SK-N-SH treated with all-trans-retinoic acid at 6 μM for 48 hours (cell line): ENCODE data around the gene SEPTIN1.
A peak's percentile ranks its signal among the peaks of the same experiment; 100 is the strongest.

Experiments
- ATAC-seq: fragments of 200-7000 bp; cut with Tn5 transposase; 3 replicates; pipeline ENCODE4 v1.9.1; 2020; ENCODE audit warnings: mild to moderate bottlenecking, moderate library complexity
- ARNTL ChIP-seq: fragments of 450-650 bp; formaldehyde crosslinking; IDR thresholded peaks from 2 replicates; pipeline ENCODE4 v1.5.0; 2020; ENCODE audit warnings: low read depth, mild to moderate bottlenecking, moderate library complexity, borderline replicate concordance
- BACH2 ChIP-seq: fragments of 250-450 bp; sonication (Bioruptor Pico); IDR thresholded peaks from 2 replicates; pipeline ENCODE4 v1.9.0; 2021; ENCODE audit warnings: mild to moderate bottlenecking, borderline replicate concordance
- CSDC2 ChIP-seq: fragments of 250-450 bp; sonication (Bioruptor Pico); IDR thresholded peaks from 2 replicates; pipeline ENCODE4 v1.5.0; 2020; ENCODE audit warnings: mild to moderate bottlenecking, moderate library complexity
- ESRRG ChIP-seq: fragments of 250-450 bp; sonication (Bioruptor Pico); IDR thresholded peaks from 2 replicates; pipeline ENCODE4 v1.6.1; 2021; ENCODE audit warnings: mild to moderate bottlenecking
- GLIS3 ChIP-seq: fragments of 250-450 bp; sonication (Bioruptor Pico); IDR thresholded peaks from 2 replicates; pipeline ENCODE4 v1.5.0; 2020; ENCODE audit warnings: mild to moderate bottlenecking, moderate library complexity
- ISL1 ChIP-seq: fragments of 250-450 bp; sonication (Bioruptor Pico); IDR thresholded peaks from 2 replicates; pipeline ENCODE4 v2.1.2; 2022; ENCODE audit warnings: mild to moderate bottlenecking, moderate library complexity
- OSR1 ChIP-seq: fragments of 250-450 bp; sonication (Bioruptor Pico); IDR thresholded peaks from 2 replicates; pipeline ENCODE4 v1.8.0; 2022; ENCODE audit warnings: moderate library complexity, mild to moderate bottlenecking, inconsistent platforms
- POU6F1 ChIP-seq: fragments of 250-450 bp; sonication (Bioruptor Pico); IDR thresholded peaks from 2 replicates; pipeline ENCODE4 v1.8.0; 2021; ENCODE audit warnings: low read depth, mild to moderate bottlenecking, moderate library complexity, borderline replicate concordance
- PPARA ChIP-seq: fragments of 250-450 bp; sonication (Bioruptor Pico); IDR thresholded peaks from 2 replicates; pipeline ENCODE4 v1.5.0; 2020; ENCODE audit warnings: mild to moderate bottlenecking, borderline replicate concordance
- RARB ChIP-seq: fragments of 250-450 bp; sonication (Bioruptor Pico); IDR thresholded peaks from 2 replicates; pipeline ENCODE4 v1.8.0; 2021; ENCODE audit warnings: mild to moderate bottlenecking, moderate library complexity
- SNAI2 ChIP-seq: fragments of 250-450 bp; sonication (Bioruptor Pico); IDR thresholded peaks from 2 replicates; pipeline ENCODE4 v1.5.0; 2020; ENCODE audit warnings: mild to moderate bottlenecking, moderate library complexity
- TCF4 ChIP-seq: fragments of 250-450 bp; sonication (Bioruptor Pico); IDR thresholded peaks from 2 replicates; pipeline ENCODE4 v1.8.0; 2021; ENCODE audit warnings: mild to moderate bottlenecking, moderate library complexity, borderline replicate concordance
- TOX ChIP-seq: fragments of 250-450 bp; sonication (Bioruptor Pico); IDR thresholded peaks from 2 replicates; pipeline ENCODE4 v1.8.0; 2021; ENCODE audit warnings: mild to moderate bottlenecking, moderate library complexity, borderline replicate concordance
- TSHZ2 ChIP-seq: fragments of 250-450 bp; sonication (Bioruptor Pico); IDR thresholded peaks from 2 replicates; pipeline ENCODE4 v1.5.0; 2020; ENCODE audit warnings: mild to moderate bottlenecking, moderate library complexity
- ZC3H10 ChIP-seq: fragments of 250-450 bp; sonication (Bioruptor Pico); IDR thresholded peaks from 2 replicates; pipeline ENCODE4 v1.5.1; 2021; ENCODE audit warnings: mild to moderate bottlenecking, moderate library complexity
- ZFP3 ChIP-seq: fragments of 250-450 bp; sonication (Bioruptor Pico); IDR thresholded peaks from 2 replicates; pipeline ENCODE4 v1.5.0; 2020; ENCODE audit warnings: mild to moderate bottlenecking, moderate library complexity
- ZFP30 ChIP-seq: fragments of 450-650 bp; formaldehyde crosslinking; IDR thresholded peaks from 2 replicates; pipeline ENCODE4 v1.5.0; 2022; ENCODE audit warnings: mild to moderate bottlenecking, moderate library complexity
- ZNF565 ChIP-seq: fragments of 450-650 bp; formaldehyde crosslinking; conservative IDR thresholded peaks from 2 replicates; pipeline ENCODE4 v1.5.0; 2020; ENCODE audit warnings: low read depth, mild to moderate bottlenecking, moderate library complexity
- ZNF70 ChIP-seq: fragments of 450-650 bp; formaldehyde crosslinking; IDR thresholded peaks from 2 replicates; pipeline ENCODE4 v1.5.0; 2020; ENCODE audit warnings: mild to moderate bottlenecking, moderate library complexity
- TF ChIP-seq, protein P1 (sequence below): fragments of 250-450 bp; sonication (Bioruptor Pico); IDR thresholded peaks from 2 replicates; pipeline ENCODE4 v1.5.1; 2021; ENCODE audit warnings: mild to moderate bottlenecking, moderate library complexity
- TF ChIP-seq, protein P2 (sequence below): fragments of 250-450 bp; sonication (Bioruptor Pico); IDR thresholded peaks from 2 replicates; pipeline ENCODE4 v1.8.0; 2020; ENCODE audit warnings: mild to moderate bottlenecking, moderate library complexity, borderline replicate concordance

SEPTIN1 gene

DNA sequence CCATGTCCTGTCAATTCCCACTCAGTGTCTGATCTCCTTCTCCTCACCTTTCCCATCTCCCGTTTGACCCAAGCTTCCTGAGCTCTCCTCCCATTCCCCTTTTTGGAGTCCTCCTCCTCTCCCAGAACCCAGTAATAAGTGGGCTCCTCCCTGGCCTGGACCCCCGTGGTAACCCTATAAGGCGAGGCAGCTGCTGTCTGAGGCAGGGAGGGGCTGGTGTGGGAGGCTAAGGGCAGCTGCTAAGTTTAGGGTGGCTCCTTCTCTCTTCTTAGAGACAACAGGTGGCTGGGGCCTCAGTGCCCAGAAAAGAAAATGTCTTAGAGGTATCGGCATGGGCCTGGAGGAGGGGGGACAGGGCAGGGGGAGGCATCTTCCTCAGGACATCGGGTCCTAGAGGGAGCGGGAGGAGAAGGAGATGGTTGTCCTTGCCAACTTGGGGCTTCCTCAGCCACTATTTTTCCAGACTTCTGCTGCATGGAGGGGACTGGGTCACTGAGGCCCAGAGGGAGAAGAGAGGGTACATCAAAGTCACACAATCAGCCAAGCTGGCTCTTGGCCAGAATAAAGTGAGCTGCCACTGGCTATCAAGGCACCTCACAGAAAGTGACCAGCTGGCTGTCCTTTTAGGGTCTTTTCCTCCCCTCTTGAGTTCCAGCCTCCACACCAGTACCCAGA is 10.2 kb downstream of the SEPTIN1 start:
- TF ChIP-seq OSR1 (CRISPR knock-in tag) (no peak), ISL1 (CRISPR knock-in tag) (no peak)
- TF ChIP-seq, protein P1, sequence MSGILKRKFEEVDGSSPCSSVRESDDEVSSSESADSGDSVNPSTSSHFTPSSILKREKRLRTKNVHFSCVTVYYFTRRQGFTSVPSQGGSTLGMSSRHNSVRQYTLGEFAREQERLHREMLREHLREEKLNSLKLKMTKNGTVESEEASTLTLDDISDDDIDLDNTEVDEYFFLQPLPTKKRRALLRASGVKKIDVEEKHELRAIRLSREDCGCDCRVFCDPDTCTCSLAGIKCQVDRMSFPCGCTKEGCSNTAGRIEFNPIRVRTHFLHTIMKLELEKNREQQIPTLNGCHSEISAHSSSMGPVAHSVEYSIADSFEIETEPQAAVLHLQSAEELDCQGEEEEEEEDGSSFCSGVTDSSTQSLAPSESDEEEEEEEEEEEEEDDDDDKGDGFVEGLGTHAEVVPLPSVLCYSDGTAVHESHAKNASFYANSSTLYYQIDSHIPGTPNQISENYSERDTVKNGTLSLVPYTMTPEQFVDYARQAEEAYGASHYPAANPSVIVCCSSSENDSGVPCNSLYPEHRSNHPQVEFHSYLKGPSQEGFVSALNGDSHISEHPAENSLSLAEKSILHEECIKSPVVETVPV (CRISPR knock-in tag), result no peak
- TF ChIP-seq, all 23 proteins: peak for 0
- no peak for ATAC-seq

DNA sequence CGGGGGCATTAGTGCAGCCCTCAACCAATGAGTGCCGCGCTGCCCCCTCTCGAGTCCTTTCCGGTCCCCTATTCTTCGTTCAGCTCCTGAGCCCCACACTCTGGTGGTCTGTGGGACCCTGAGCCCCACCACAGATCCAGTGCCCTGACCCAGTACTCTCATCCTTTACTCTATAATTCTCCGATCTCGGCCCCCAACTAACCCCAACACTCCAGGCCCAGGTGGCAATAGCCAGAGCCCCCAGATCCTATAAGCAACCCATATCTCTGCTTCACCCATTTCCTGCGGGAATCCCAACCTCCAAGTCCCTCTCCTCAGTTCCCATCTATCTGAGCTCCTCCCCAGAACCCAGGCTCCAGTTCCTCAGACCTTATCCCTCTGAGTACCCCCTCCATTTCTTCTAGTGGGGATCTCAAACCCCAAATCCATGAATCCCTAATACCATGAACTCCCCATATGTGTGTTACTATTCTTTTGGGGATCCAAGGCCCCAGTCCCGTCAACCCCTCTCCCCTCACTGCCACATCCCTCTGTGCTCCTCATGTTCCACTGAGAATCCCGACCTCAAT is 11.0 kb downstream of the SEPTIN1 start:
- ATAC-seq, result no peak
- no peak for TF ChIP-seq ZNF70 (CRISPR knock-in tag)
- TF ChIP-seq BACH2 (CRISPR knock-in tag), result no peak
- TF ChIP-seq TOX (CRISPR knock-in tag), result no peak

GRCh38 chr16:30370456-30371247 is 11.7 kb downstream of the SEPTIN1 start, which contains the start of gene TBC1D10B:
Gene TBC1D10B, minus strand, starts transcription at chr16:30370494. Its CDS starts 311 bp downstream, at chr16:30370183.
- TF ChIP-seq ZFP30, result no peak
- TF ChIP-seq OSR1 (CRISPR knock-in tag), result no peak
- TF ChIP-seq GLIS3 (CRISPR knock-in tag), result no peak
- TF ChIP-seq, protein P2, sequence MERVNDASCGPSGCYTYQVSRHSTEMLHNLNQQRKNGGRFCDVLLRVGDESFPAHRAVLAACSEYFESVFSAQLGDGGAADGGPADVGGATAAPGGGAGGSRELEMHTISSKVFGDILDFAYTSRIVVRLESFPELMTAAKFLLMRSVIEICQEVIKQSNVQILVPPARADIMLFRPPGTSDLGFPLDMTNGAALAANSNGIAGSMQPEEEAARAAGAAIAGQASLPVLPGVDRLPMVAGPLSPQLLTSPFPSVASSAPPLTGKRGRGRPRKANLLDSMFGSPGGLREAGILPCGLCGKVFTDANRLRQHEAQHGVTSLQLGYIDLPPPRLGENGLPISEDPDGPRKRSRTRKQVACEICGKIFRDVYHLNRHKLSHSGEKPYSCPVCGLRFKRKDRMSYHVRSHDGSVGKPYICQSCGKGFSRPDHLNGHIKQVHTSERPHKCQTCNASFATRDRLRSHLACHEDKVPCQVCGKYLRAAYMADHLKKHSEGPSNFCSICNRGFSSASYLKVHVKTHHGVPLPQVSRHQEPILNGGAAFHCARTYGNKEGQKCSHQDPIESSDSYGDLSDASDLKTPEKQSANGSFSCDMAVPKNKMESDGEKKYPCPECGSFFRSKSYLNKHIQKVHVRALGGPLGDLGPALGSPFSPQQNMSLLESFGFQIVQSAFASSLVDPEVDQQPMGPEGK (CRISPR knock-in tag), result no peak
- no peak; the same call in 1 of the 2 replicates for TF ChIP-seq TSHZ2 (CRISPR knock-in tag)
- no peak for TF ChIP-seq ZC3H10 (CRISPR knock-in tag)
- no peak for TF ChIP-seq BACH2 (CRISPR knock-in tag)
- TF ChIP-seq ZNF70 (CRISPR knock-in tag), result no peak
- TF ChIP-seq ZFP3, result no peak
- TF ChIP-seq CSDC2 (CRISPR knock-in tag), result no peak
- TF ChIP-seq SNAI2 (CRISPR knock-in tag), result no peak
- no peak for TF ChIP-seq RARB (CRISPR knock-in tag)
- TF ChIP-seq TOX (CRISPR knock-in tag), result no peak
- no peak for TF ChIP-seq ESRRG
- TF ChIP-seq, protein P1 (CRISPR knock-in tag), result no peak
- no peak for TF ChIP-seq POU6F1
- no peak for TF ChIP-seq TCF4 (CRISPR knock-in tag)
- no peak for TF ChIP-seq ARNTL (CRISPR knock-in tag)
- TF ChIP-seq ZNF565 (CRISPR knock-in tag), result no peak
- no peak for TF ChIP-seq PPARA (CRISPR knock-in tag)
- peak; percentile 92 for ATAC-seq
